HG03575 (cell line): ENCODE measurements around the gene NSMF.

ENCODE experiments used
- ATAC-seq: cut with Tn5 transposase; IDR thresholded peaks from one replicate; pipeline ENCODE4 v1.9.1; 2021; ENCODE audit not compliant: unreplicated experiment, insufficient number of reproducible peaks, low FRiP score; ENCODE audit errors: extremely low read depth

Gene NSMF

GRCh38 chr9:137436761-137437600 is 22.2 kb downstream of the NSMF start:
- ATAC-seq = no peak

- no peak for ATAC-seq
Observed at GRCh38 chr9:137435980-137436760, 23.0 kb downstream of the NSMF start.

- no peak for ATAC-seq
Observed at GRCh38 chr9:137435381-137435891, 23.7 kb downstream of the NSMF start.

- ATAC-seq = no peak
Observed at GRCh38 chr9:137434498-137435380, 24.4 kb downstream of the NSMF start.

GRCh38 chr9:137433916-137434431 is 25.2 kb downstream of the NSMF start:
- ATAC-seq = no peak

GRCh38 chr9:137433349-137433915 is 25.7 kb downstream of the NSMF start:
- no peak for ATAC-seq

- ATAC-seq = no peak
Observed at GRCh38 chr9:137432687-137433348, 26.3 kb downstream of the NSMF start.

GRCh38 chr9:137431416-137431931 is 27.7 kb downstream of the NSMF start:
- no peak for ATAC-seq

DNA sequence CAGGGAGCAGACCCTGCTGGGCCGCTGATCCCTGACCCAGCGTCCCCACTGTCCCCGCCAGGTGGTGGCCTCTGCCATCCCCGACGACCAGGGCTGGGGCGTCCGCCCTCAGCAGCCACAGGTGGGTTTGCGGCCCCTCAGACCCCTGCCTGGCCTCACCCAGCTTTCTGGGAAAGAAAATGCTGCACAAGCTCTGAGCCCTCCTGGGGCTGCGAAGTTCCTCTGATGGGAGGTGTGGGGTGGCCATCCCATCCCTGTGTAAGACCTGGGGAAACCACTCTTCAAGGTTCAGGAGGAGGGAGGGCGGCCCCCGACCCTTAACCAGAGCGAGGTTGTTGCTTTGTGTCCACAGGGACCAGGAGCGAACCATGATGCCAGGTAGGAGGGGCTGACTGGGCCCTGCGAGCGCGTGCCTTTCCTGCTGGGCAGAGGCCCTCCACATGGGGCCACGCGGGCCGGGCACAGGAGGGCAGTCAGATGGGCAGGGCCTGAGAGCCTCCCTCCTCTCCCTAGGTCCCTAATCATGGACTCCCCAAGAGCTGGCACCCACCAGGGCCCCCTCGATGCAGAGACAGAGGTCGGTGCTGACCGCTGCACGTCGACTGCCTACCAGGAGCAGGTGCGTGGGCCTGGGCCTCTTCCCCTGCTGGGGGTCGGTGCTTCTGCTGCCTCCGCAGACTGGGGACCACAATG is 28.3 kb downstream of the NSMF start:
- no peak for ATAC-seq

DNA sequence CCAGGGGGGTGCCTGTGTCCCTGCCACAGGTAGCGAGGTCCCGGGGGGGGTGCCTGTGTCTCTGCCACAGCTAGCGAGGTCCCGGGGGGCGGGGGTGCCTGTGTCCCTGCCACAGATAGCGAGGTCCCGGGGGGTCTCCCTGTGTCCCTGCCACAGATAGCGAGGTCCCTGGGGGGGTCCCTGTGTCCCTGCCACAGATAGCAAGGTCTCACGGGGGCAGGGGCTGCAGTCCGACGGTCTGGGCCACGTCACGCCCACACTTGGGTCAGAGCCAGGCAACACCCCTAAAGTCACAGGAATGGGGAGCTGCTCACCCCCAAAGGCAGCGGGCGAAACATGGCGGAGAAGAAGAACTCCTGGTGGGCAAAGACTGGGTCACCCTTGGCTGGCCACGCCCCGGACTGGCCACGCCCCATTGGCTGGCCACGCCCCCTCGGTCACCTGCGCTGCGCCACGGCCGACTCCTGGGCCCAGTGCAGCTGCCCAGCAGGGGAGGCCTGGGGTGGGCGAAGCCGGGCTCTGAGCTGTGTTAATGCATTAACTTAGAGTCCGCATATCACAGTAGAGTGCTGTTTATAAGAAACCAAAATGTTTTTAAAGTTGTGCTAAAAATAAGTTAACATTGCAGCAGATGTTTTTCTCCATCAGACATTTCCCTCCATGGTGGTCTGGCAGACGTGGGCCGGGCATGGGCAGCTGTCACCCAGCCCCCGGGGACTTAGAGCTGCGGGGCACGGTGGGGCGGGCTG is 29.0 kb downstream of the NSMF start:
- ATAC-seq = no peak

DNA sequence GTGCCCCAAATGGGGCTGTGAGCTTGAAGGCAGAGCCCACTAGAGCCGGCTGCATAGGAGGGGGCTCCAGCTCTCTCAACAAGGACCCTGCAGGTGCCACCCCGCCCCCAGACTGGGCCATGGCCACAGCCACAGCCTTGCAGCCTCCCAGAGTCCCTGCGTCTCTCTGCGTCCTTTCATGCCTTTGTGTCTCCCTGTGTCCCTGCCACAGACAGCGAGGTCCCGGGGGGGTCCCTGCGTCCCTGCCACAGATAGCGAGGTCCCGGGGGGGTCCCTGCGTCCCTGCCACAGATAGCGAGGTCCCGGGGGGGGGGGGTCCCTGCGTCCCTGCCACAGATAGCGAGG is 29.6 kb downstream of the NSMF start:
- no peak for ATAC-seq

DNA sequence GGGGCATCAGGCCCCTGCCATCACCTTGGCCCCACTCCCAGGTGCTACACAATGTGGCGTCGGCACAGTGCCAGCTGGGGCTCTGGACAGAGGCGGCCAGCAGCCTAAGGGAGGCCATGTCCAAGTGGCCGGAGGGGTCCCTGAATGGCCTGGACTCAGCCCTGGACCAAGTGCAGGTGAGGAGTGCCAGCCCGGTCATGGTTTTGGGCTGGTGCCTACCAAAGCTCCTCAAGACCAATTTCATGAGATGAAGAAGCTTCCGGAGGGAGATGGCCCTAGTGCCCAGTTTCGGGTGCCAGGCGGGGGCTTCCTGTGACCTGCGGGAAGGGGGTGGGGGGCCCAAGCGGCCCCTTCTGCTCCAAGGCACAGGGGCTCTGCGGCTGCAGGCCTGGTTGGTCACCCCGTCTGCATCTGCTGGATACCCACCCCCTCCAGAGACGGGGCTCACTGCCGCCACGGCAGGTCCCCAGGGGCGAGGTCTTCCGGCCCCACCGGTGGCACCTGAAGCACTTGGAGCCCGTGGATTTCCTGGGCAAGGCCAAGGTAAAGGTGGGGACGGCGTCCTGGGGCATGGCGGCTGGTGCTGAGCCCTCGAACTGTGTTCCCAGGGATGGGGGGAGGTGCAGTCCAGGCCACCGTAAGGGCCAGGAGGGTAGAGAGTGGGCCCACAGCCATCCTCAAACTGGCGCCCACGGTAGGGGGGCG is 30.1 kb downstream of the NSMF start:
- no peak for ATAC-seq

DNA sequence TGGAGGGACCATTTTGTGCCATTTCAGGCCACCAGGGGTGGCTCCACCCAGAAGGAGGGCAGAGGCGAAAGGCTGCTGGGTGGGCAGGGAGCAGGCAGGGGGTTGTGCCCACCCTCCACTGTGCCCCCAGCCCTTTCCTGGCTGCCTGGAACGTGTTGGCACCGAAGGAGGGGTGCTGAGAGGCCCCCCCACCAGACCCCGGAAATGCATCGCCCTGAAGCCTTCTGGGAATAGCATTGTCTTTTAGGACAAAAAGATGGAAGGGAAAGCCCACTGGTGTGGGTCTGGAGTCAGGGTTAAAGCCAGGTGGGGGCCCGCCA is 30.9 kb downstream of the NSMF start:
- ATAC-seq = no peak

DNA sequence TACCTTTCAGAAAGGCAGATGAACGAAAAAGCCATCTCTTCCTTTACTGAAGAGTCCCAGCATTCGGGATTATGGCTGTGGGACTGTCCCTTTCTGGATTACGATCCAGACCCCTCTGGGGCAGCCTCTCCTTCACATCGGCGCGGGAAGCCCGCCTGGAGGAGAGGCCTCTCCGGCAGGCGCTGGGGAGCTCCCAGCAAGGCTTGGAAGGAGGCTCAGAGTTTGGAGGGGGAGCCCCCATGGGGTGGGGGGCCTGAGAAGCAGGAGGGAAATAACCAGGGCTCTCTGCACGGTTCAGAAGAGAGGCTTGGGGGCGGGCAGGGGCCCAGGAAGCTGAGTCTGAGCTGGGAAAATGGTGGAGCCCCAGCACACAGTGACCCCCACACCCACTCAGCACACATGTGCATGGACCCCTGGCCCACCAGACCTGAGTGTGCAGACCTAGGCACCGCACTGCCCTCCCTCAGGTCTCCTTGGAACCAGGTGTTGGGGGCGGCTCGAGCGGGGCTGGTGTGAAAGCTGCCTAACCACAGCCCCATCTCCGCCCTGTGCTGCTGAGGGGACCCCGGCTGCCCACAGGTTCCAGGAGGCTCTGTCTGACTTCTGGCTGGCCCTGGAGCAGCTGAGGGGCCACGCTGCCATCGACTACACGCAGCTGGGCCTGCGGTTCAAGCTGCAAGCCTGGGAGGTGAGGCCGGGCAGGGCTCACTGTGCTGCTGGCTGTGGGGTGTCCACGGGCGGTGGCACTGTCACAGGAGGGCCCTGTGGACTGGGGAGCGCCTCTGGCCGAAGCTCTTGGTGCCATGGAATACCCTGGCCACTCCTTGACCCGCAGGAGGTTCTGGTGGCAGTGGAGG is 31.5 kb downstream of the NSMF start:
- no peak for ATAC-seq

- ATAC-seq = no peak
Observed at GRCh38 chr9:137426018-137426681, 33.0 kb downstream of the NSMF start.
